ENCODE results near the gene TOP3A. TPM values are rescaled to one million over a fixed set of nuclear protein-coding genes. Genes with fewer than 3 reads are reported as not detected.

TOP3A gene
- total and polyA plus RNA-seq, 2 of the 13 experiments (the other 11 are each of a cell fraction or from before 2014, with no cell fraction given): 16.9 to 36.8 TPM

DNA sequence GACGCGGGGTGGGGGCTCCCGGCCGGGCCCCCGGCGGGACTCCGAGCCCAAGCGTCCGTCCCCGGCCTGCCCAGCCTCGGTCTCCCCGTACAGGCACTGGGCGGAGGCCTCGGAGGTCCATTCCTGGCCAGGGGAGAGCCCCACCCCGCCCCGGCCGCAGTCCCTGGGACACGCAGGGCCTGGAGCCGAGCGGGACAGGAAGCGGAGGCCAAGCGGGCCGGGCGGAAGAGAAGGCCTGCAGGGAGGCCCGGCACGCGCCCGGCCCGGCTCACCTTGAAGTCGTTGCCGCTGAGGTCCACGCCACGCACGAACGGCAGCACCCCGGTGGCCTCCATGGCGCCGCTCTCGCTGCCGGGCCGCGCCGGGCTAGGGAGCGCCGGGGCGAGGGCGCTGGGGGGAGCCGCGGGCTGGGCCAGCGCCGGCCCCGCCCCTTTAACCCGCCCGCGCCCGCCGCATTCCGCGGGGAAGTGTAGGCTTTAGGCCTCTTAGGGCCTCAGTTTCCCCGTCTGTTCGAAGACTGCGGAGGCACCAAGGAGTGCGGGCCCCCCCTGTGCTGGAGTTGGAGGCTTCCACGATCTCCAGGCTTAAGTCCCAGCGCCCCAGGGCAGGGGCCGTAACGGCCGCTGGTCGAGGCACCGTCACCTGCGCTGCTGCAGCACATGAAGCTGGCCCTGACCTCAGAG is 56.3 kb downstream of the TOP3A start, which contains the start of gene FLII (continued):
- no peak for TF ChIP-seq HNF4G (IDR thresholded peaks at IDR 0.05; ENCODE audit: borderline replicate concordance, low read depth, low read length)
- no peak for TF ChIP-seq HNF4G (CRISPR knock-in tag; IDR thresholded peaks at IDR 0.05; ENCODE audit: borderline replicate concordance, low read depth)
- 0 out of 2 replicates have a peak, but pooled peaks have one; percentile 69 for TF ChIP-seq ZNF468 (CRISPR knock-in tag; IDR thresholded peaks at IDR 0.05)
- TF ChIP-seq TBX3 (IDR thresholded peaks at IDR 0.05; ENCODE audit: borderline replicate concordance): no peak
- TF ChIP-seq SMAD3 (CRISPR knock-in tag; IDR thresholded peaks at IDR 0.05): no peak
- peak; percentile 58 for TF ChIP-seq SP2 (CRISPR knock-in tag; IDR thresholded peaks at IDR 0.05)
- TF ChIP-seq ZNF292 (CRISPR knock-in tag; IDR thresholded peaks at IDR 0.05; ENCODE audit: borderline replicate concordance, low read depth): 0 out of 2 replicates have a peak, but pooled peaks have one; percentile 21
- TF ChIP-seq ZNF761 (CRISPR knock-in tag; conservative IDR thresholded peaks at IDR 0.05): no peak
- TF ChIP-seq KAT7 (CRISPR knock-in tag; IDR thresholded peaks at IDR 0.05; ENCODE audit: borderline replicate concordance): peak; percentile 31; the same call in 1 of the 2 replicates
- TF ChIP-seq ZNF282 (IDR thresholded peaks at IDR 0.05; ENCODE audit: partially characterized antibody): no peak
- TF ChIP-seq KLF16 (CRISPR knock-in tag; IDR thresholded peaks at IDR 0.05): 0 out of 4 replicates have a peak, but pooled peaks of 1 of the 2 experiments have one; percentile 14
- TF ChIP-seq ZNF446 (CRISPR knock-in tag; IDR thresholded peaks at IDR 0.05): peak; percentile 43; the same call in 1 of the 2 replicates
- 0 out of 2 replicates have a peak, but pooled peaks have one; percentile 28 for TF ChIP-seq PAXIP1 (CRISPR knock-in tag; conservative IDR thresholded peaks at IDR 0.05)
- peak; percentile 57 for TF ChIP-seq NR2C2 (CRISPR knock-in tag; IDR thresholded peaks at IDR 0.05; ENCODE audit: borderline replicate concordance)
- no peak for TF ChIP-seq ZNF329 (CRISPR knock-in tag; IDR thresholded peaks at IDR 0.05; ENCODE audit: low read depth)
- TF ChIP-seq ZNF205 (CRISPR knock-in tag; IDR thresholded peaks at IDR 0.05): no peak
- TF ChIP-seq ZNF224 (CRISPR knock-in tag; IDR thresholded peaks at IDR 0.05): no peak
- TF ChIP-seq SAFB2 (CRISPR knock-in tag; IDR thresholded peaks at IDR 0.05; ENCODE audit: borderline replicate concordance, low read depth): 0 out of 2 replicates have a peak, but pooled peaks have one; percentile 22
- peak; percentile 31; the same call in 1 of the 2 replicates for TF ChIP-seq NCOA1 (CRISPR knock-in tag; IDR thresholded peaks at IDR 0.05)
- TF ChIP-seq, protein P1, sequence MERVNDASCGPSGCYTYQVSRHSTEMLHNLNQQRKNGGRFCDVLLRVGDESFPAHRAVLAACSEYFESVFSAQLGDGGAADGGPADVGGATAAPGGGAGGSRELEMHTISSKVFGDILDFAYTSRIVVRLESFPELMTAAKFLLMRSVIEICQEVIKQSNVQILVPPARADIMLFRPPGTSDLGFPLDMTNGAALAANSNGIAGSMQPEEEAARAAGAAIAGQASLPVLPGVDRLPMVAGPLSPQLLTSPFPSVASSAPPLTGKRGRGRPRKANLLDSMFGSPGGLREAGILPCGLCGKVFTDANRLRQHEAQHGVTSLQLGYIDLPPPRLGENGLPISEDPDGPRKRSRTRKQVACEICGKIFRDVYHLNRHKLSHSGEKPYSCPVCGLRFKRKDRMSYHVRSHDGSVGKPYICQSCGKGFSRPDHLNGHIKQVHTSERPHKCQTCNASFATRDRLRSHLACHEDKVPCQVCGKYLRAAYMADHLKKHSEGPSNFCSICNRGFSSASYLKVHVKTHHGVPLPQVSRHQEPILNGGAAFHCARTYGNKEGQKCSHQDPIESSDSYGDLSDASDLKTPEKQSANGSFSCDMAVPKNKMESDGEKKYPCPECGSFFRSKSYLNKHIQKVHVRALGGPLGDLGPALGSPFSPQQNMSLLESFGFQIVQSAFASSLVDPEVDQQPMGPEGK (CRISPR knock-in tag; IDR thresholded peaks at IDR 0.05): peak; percentile 79
- no peak for TF ChIP-seq ZNF431 (CRISPR knock-in tag; IDR thresholded peaks at IDR 0.05; ENCODE audit: borderline replicate concordance, low read depth)
- 0 out of 2 replicates have a peak, but pooled peaks have one; percentile 20 for TF ChIP-seq ZNF20 (CRISPR knock-in tag; IDR thresholded peaks at IDR 0.05)
- TF ChIP-seq TSC22D2 (CRISPR knock-in tag; IDR thresholded peaks at IDR 0.05; ENCODE audit: borderline replicate concordance): 0 out of 2 replicates have a peak, but pooled peaks have one; percentile 25
- peak; percentile 41; the same call in 1 of the 2 replicates for TF ChIP-seq ZNF766 (CRISPR knock-in tag; IDR thresholded peaks at IDR 0.05; ENCODE audit: borderline replicate concordance)
- peak; percentile 10; the same call in 1 of the 2 replicates for TF ChIP-seq ATF3 (CRISPR knock-in tag; IDR thresholded peaks at IDR 0.05)

Data from HepG2 (cell line).